Ascending aorta (tissue), 2 donors: ENCODE measurements around the gene RAB19. TPM values are rescaled to one million over a fixed set of nuclear protein-coding genes. Genes with fewer than 3 reads are reported as not detected.

Experiments
- DNase-seq, 2 donors: peaks; one replicate each; pipeline ENCODE4 v3.0.0-alpha.2; 2019; ENCODE audit warnings: low spot score in 2 of 2
- H3K27ac ChIP-seq, 2 donors: fragments of 200-600 bp; sonication (generic); one replicate each; pipeline ENCODE4 v1.5.1; 2016 to 2017; ENCODE audit warnings: mild to moderate bottlenecking in 1 of 2
- H3K27me3 ChIP-seq: fragments of 200-600 bp; sonication (generic); one replicate; pipeline ENCODE4 v1.5.1; 2017
- H3K36me3 ChIP-seq, 2 donors: fragments of 200-600 bp; sonication (generic); one replicate each; pipeline ENCODE4 v1.5.1; 2016
- H3K4me1 ChIP-seq, 2 donors: fragments of 200-600 bp; sonication (generic); one replicate each; pipeline ENCODE4 v1.5.1; 2016 to 2017; ENCODE audit warnings: mild to moderate bottlenecking in 1 of 2
- H3K4me3 ChIP-seq, 2 donors: fragments of 200-600 bp; sonication (generic); one replicate each; pipeline ENCODE4 v1.5.1; 2016 to 2017; ENCODE audit warnings: mild to moderate bottlenecking in 1 of 2
- H3K9me3 ChIP-seq, 2 donors: fragments of 200-600 bp; sonication (generic); one replicate each; pipeline ENCODE4 v1.5.1; 2016
- intact Hi-C: fragments of 100-400 bp; cut with DNase I; formaldehyde crosslinking; loops from one replicate; pipeline ENCODE4 v1.15.1; 2023
- total RNA-seq: library from RNA; depleted of rRNA; stranded (reverse); fragments of >200 nt; gene quantifications from one replicate; pipeline ENCODE4 v1.1.0, GENCODE V29; 2016
- TF ChIP-seq, protein P1 (sequence below), 3 experiments: fragments of 200-600 bp in 2 of 3; fragments of 450-650 bp in 1 of 3; sonication (generic) in 2 of 3; IDR thresholded peaks; one replicate each; pipeline ENCODE4 v1.5.1; 2016 to 2019; ENCODE audit warnings: antibody characterized with exemption in 3 of 3, mild to moderate bottlenecking in 1 of 3, moderate library complexity in 1 of 3

Gene RAB19
- total RNA-seq, 1 donor from 2014 or later = not detected

DNA sequence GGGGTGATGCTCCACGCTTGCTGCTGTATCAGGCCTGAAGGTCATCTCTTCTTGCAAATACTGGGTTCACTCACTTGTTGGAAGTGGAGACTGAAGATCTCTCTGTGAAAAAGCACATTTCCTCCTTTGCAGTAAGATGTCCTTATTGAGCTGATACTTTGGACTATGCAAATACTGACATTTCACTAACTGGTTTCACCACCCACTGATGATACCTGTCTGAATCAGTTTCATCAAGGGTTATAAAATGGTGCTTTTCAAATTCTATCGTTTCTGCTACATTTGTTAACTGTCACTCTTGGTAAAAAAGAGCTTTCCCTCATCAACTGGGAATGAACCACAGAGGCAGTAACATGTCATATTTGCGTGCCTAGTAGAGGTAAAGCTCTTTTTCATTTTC lies 35.5 kb downstream of the RAB19 start:
- Histone ChIP-seq H3K4me1 (no peaks in the 10 kb centered on the region), H3K36me3 (no peaks in the 10 kb centered on the region), H3K9me3 (no peaks in the 10 kb centered on the region), H3K27ac (no peak overlapping the region), H3K4me3 (no peak overlapping the region), H3K27me3 (no peaks in the 10 kb centered on the region)
- intact Hi-C loops = no loop called here
- no peak for DNase-seq
- TF ChIP-seq, protein P1, sequence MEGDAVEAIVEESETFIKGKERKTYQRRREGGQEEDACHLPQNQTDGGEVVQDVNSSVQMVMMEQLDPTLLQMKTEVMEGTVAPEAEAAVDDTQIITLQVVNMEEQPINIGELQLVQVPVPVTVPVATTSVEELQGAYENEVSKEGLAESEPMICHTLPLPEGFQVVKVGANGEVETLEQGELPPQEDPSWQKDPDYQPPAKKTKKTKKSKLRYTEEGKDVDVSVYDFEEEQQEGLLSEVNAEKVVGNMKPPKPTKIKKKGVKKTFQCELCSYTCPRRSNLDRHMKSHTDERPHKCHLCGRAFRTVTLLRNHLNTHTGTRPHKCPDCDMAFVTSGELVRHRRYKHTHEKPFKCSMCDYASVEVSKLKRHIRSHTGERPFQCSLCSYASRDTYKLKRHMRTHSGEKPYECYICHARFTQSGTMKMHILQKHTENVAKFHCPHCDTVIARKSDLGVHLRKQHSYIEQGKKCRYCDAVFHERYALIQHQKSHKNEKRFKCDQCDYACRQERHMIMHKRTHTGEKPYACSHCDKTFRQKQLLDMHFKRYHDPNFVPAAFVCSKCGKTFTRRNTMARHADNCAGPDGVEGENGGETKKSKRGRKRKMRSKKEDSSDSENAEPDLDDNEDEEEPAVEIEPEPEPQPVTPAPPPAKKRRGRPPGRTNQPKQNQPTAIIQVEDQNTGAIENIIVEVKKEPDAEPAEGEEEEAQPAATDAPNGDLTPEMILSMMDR (IDR thresholded peaks at IDR 0.05) = no peak

DNA sequence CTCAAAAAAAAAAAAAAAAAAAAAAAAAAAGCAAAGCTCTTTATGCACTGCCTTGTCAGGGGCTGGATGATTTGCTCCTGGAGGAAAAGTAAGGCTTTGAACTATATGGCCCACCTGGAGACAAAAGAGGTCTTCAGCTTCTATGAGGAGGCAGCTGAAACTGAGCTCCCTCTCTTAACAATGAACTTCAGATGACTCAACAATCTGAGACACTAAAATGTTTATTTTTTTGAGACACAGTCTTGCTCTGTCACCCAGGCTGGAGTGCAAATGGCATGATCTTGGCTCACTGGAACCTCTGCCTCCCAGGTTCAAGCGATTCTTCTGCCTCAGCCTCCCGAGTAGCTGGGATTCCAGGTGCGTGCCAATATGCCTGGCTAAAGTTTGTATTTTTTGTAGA lies 36.7 kb downstream of the RAB19 start:
- Histone ChIP-seq H3K27ac (no peak overlapping the region), H3K4me3 (no peak overlapping the region), H3K36me3 (no peaks in the 10 kb centered on the region), H3K27me3 (no peaks in the 10 kb centered on the region), H3K9me3 (no peaks in the 10 kb centered on the region), H3K4me1 (no peaks in the 10 kb centered on the region)
- TF ChIP-seq, protein P1 (IDR thresholded peaks at IDR 0.05) = no peak
- no peak for DNase-seq
- intact Hi-C loops = no loop called here

DNA sequence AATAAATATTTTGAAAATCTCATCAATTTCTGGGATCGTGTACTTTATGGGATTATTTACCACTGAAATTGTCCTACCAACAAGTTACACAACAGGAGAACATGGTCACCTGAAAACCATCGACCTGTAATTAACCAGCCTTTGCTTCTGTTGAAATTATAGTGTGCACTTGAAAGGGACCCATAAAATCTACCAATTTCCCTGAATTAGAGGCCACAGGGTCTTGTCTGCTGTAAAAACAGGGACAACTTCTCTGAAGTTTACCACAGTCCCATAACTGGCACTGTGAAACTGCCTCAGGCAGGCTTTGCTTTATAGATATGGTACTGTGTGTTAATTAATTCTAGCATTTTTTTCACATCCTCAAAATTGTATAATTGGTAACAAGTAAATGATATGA lies 37.7 kb downstream of the RAB19 start:
- H3K36me3 ChIP-seq = no peaks in the 10 kb centered on the region
- intact Hi-C loops = no loop called here
- no peaks in the 10 kb centered on the region for H3K27me3 ChIP-seq
- no peak overlapping the region for H3K4me3 ChIP-seq
- no peaks in the 10 kb centered on the region for H3K4me1 ChIP-seq
- TF ChIP-seq, protein P1 (IDR thresholded peaks at IDR 0.05) = no peak
- no peak overlapping the region for H3K27ac ChIP-seq
- no peaks in the 10 kb centered on the region for H3K9me3 ChIP-seq
- no peak for DNase-seq

DNA sequence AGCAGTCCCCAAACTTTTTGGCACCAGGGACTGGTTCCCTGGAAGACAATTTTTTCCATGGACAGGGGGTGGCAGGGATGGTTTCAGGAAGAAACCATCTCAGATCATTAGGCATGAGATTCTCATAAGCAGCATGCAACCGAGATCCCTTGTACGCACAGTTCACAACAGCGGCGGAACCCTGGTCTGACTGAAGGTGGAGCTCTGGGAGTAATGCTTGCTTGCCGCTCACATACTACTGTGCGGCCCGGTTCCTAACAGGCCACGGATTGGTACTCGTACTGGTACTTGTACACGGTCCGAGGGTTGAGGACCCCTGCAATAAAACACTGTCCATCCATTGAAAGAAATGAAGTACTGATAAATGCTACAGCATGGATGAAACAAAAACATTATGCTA lies 42.6 kb downstream of the RAB19 start:
- TF ChIP-seq, protein P1 (IDR thresholded peaks at IDR 0.05) = no peak
- DNase-seq = no peak
- Histone ChIP-seq H3K4me3 (no peak overlapping the region), H3K9me3 (no peaks in the 10 kb centered on the region), H3K27ac (no peak overlapping the region), H3K4me1 (no peaks in the 10 kb centered on the region), H3K27me3 (no peaks in the 10 kb centered on the region), H3K36me3 (no peaks in the 10 kb centered on the region)
- intact Hi-C loops = no loop called here

DNA sequence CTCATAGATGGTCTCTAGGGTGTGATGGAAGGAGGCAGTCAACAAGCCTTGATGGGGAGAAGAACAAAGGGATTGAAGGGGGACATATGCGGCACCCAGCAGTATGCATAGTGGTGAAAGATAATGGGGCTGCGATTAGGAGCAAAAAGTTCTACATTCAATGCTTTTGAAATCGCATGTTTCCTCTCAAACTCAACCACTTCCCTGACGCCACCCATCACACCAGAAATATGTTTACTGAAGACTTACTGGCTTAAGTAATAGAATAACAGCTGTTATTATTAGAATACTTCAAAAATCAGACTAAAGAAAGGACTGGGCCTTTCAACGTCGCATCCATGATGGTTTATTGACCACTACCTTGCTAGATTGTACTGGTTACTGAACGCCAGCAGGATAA lies 44.0 kb downstream of the RAB19 start:
- intact Hi-C loops = no loop called here

More for the DNA sequence above, 44.0 kb downstream of the RAB19 start:
- Histone ChIP-seq H3K4me1 (no peaks in the 10 kb centered on the region), H3K27ac (no peak overlapping the region), H3K4me3 (no peak overlapping the region), H3K9me3 (no peaks in the 10 kb centered on the region), H3K27me3 (no peaks in the 10 kb centered on the region), H3K36me3 (peaks cover 4 to 8% of the 10 kb centered on the region in 2 donors)
- no peak for DNase-seq
- TF ChIP-seq, protein P1 (IDR thresholded peaks at IDR 0.05) = no peak
